ENCODE results near the gene S100A3.

Gene S100A3

GRCh38 chr1:153550827-153551500, 1.9 kb upstream of the S100A3 start:
- no peak overlapping the region for H3K23ac ChIP-seq (ENCODE audit: low read depth, low read length, poor library complexity)
- no peak overlapping the region for H2BK5ac ChIP-seq (ENCODE audit: low read length)
- no peaks in the 10 kb centered on the region for H3K79me1 ChIP-seq (ENCODE audit: low read depth, low read length)
- H2BK12ac ChIP-seq (ENCODE audit: low read length), result no peak overlapping the region
- WGBS, 2 donors (ENCODE audit: extremely low coverage in 2 of 2, insufficient read length in 2 of 2, insufficient replicate concordance in 1 of 2), result no CpG with 5 or more reads among the region's 10 CpGs
- H2AK5ac ChIP-seq (ENCODE audit: low read depth, low read length), result no peak overlapping the region
- H3K4me2 ChIP-seq (ENCODE audit: insufficient read depth, low read length, poor library complexity, severe bottlenecking), result no peak overlapping the region
- H3K9me3 ChIP-seq (replicated peaks in 1 of 2; ENCODE audit: control insufficient read depth in 2 of 2, insufficient read depth in 1 of 2, low read depth in 1 of 2, low read length in 2 of 2), result no peaks in the 10 kb centered on the region
- no peaks in the 10 kb centered on the region for H3K36me3 ChIP-seq (replicated peaks in 1 of 2; ENCODE audit: control insufficient read depth in 2 of 2, insufficient read depth in 2 of 2, low read length in 2 of 2)
- H2AFZ ChIP-seq (ENCODE audit: low read length), result no peak overlapping the region
- H3K9ac ChIP-seq (ENCODE audit: low read depth, low read length, poor library complexity), result peak overlapping the region; percentile 32
- H2BK120ac ChIP-seq (ENCODE audit: low read depth, low read length), result no peak overlapping the region
- DNase-seq (ENCODE audit: low spot score), result no peak
- H3K14ac ChIP-seq (ENCODE audit: low read length), result no peak overlapping the region
- H4K8ac ChIP-seq (ENCODE audit: low read depth, low read length), result no peak overlapping the region
- H3K4me3 ChIP-seq (ENCODE audit: low read length in 2 of 2), result no peak overlapping the region
- no peak overlapping the region for H3K27ac ChIP-seq (replicated peaks; ENCODE audit: low read length)
- no peak overlapping the region for H3K4ac ChIP-seq (ENCODE audit: low read length)
- H3K27me3 ChIP-seq (ENCODE audit: control insufficient read depth in 3 of 3, insufficient read depth in 3 of 3, low read depth in 1 of 3, low read length in 3 of 3), result peaks cover 0 to 30% (median 0%) of the 10 kb centered on the region in 3 experiments
- no peak overlapping the region for H3K18ac ChIP-seq (ENCODE audit: low read length)
- no peak overlapping the region for H2BK15ac ChIP-seq (ENCODE audit: low read length)
- peaks cover 3 to 21% of the 10 kb centered on the region in 2 donors for H3K4me1 ChIP-seq (ENCODE audit: control insufficient read depth in 2 of 2, insufficient read depth in 1 of 2, low read depth in 1 of 2, low read length in 2 of 2)
- H4K91ac ChIP-seq (ENCODE audit: low read depth, low read length, poor library complexity), result no peak overlapping the region

GRCh38 chr1:153550398-153550758, 1.3 kb upstream of the S100A3 start:
- Histone ChIP-seq H3K18ac (ENCODE audit: low read length) (peak overlapping the region; percentile 15), H2AFZ (ENCODE audit: low read length) (no peak overlapping the region), H3K4ac (ENCODE audit: low read length) (no peak overlapping the region), H3K36me3 (replicated peaks in 1 of 2; ENCODE audit: control insufficient read depth in 2 of 2, insufficient read depth in 2 of 2, low read length in 2 of 2) (no peaks in the 10 kb centered on the region), H3K9me3 (replicated peaks in 1 of 2; ENCODE audit: control insufficient read depth in 2 of 2, insufficient read depth in 1 of 2, low read depth in 1 of 2, low read length in 2 of 2) (no peaks in the 10 kb centered on the region), H4K8ac (ENCODE audit: low read depth, low read length) (no peak overlapping the region), H3K27ac (replicated peaks; ENCODE audit: low read length) (no peak overlapping the region), H4K91ac (ENCODE audit: low read depth, low read length, poor library complexity) (no peak overlapping the region), H3K4me1 (ENCODE audit: control insufficient read depth in 2 of 2, insufficient read depth in 1 of 2, low read depth in 1 of 2, low read length in 2 of 2) (peaks cover 6 to 27% of the 10 kb centered on the region in 2 donors), H3K79me1 (ENCODE audit: low read depth, low read length) (no peaks in the 10 kb centered on the region), H2BK15ac (ENCODE audit: low read length) (no peak overlapping the region), H3K23ac (ENCODE audit: low read depth, low read length, poor library complexity) (no peak overlapping the region), H2AK5ac (ENCODE audit: low read depth, low read length) (no peak overlapping the region), H3K9ac (ENCODE audit: low read depth, low read length, poor library complexity) (no peak overlapping the region), H3K14ac (ENCODE audit: low read length) (no peak overlapping the region), H2BK5ac (ENCODE audit: low read length) (no peak overlapping the region), H3K4me3 (ENCODE audit: low read length in 2 of 2) (no peak overlapping the region), H3K27me3 (ENCODE audit: control insufficient read depth in 3 of 3, insufficient read depth in 3 of 3, low read depth in 1 of 3, low read length in 3 of 3) (peaks cover 0 to 30% (median 0%) of the 10 kb centered on the region in 3 experiments), H3K4me2 (ENCODE audit: insufficient read depth, low read length, poor library complexity, severe bottlenecking) (no peak overlapping the region), H2BK120ac (ENCODE audit: low read depth, low read length) (no peak overlapping the region), H2BK12ac (ENCODE audit: low read length) (no peak overlapping the region)
- no peak for DNase-seq (ENCODE audit: low spot score)
- no CpG with 5 or more reads among the region's 4 CpGs for WGBS, 2 donors (ENCODE audit: extremely low coverage in 2 of 2, insufficient read length in 2 of 2, insufficient replicate concordance in 1 of 2)

GRCh38 chr1:153549741-153550397, 811 bp upstream of the S100A3 start:
- Histone ChIP-seq H4K91ac (ENCODE audit: low read depth, low read length, poor library complexity) (no peak overlapping the region), H3K4ac (ENCODE audit: low read length) (no peak overlapping the region), H2BK5ac (ENCODE audit: low read length) (no peak overlapping the region), H2BK15ac (ENCODE audit: low read length) (no peak overlapping the region), H3K27ac (replicated peaks; ENCODE audit: low read length) (no peak overlapping the region), H3K27me3 (ENCODE audit: control insufficient read depth in 3 of 3, insufficient read depth in 3 of 3, low read depth in 1 of 3, low read length in 3 of 3) (peaks cover 0 to 30% (median 0%) of the 10 kb centered on the region in 3 experiments), H3K23ac (ENCODE audit: low read depth, low read length, poor library complexity) (no peak overlapping the region), H2AK5ac (ENCODE audit: low read depth, low read length) (peak overlapping the region; percentile 53), H3K14ac (ENCODE audit: low read length) (no peak overlapping the region), H3K4me1 (ENCODE audit: control insufficient read depth in 2 of 2, insufficient read depth in 1 of 2, low read depth in 1 of 2, low read length in 2 of 2) (peaks cover 10 to 30% of the 10 kb centered on the region in 2 donors), H4K8ac (ENCODE audit: low read depth, low read length) (no peak overlapping the region), H3K9ac (ENCODE audit: low read depth, low read length, poor library complexity) (no peak overlapping the region), H2BK12ac (ENCODE audit: low read length) (no peak overlapping the region), H3K18ac (ENCODE audit: low read length) (peak overlapping the region; percentile 20), H3K79me1 (ENCODE audit: low read depth, low read length) (no peaks in the 10 kb centered on the region), H3K9me3 (replicated peaks in 1 of 2; ENCODE audit: control insufficient read depth in 2 of 2, insufficient read depth in 1 of 2, low read depth in 1 of 2, low read length in 2 of 2) (no peaks in the 10 kb centered on the region), H3K4me3 (ENCODE audit: low read length in 2 of 2) (no peak overlapping the region), H3K4me2 (ENCODE audit: insufficient read depth, low read length, poor library complexity, severe bottlenecking) (no peak overlapping the region), H3K36me3 (replicated peaks in 1 of 2; ENCODE audit: control insufficient read depth in 2 of 2, insufficient read depth in 2 of 2, low read length in 2 of 2) (no peaks in the 10 kb centered on the region), H2BK120ac (ENCODE audit: low read depth, low read length) (no peak overlapping the region), H2AFZ (ENCODE audit: low read length) (no peak overlapping the region)
- no peak for DNase-seq (ENCODE audit: low spot score)
- WGBS, 2 donors (ENCODE audit: extremely low coverage in 2 of 2, insufficient read length in 2 of 2, insufficient replicate concordance in 1 of 2), result no CpG with 5 or more reads among the region's 6 CpGs

Data from neuronal stem cell (in vitro differentiated cells).